ENCODE measurements around the gene LMBRD1. TPM values are rescaled to one million over a fixed set of nuclear protein-coding genes. Genes with fewer than 3 reads are reported as not detected.

The LMBRD1 gene
- total and polyA plus RNA-seq, 2 of the 13 experiments (the other 11 are each of a cell fraction or from before 2014, with no cell fraction given): 18.9 to 21.5 TPM

DNA sequence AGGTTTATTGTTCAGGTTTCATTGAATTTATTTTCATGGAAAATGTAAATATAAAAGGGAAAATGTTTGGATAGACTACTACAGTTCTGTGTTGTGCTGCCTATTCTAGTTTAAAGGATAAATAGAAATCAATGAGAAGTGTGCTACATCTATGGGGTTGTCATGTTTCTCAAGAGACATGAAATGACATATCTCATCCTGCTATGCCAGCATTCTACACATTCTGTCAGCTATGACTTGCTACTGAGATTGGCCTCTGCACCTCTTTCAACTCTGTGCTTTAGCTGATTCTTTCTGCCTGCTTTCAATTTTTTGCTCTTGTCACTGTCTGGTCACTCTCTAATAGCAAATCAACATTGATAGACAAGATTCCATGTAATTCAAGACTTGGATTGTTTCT is 35.7 kb upstream of the LMBRD1 start (continued):
- TF ChIP-seq MAFF (IDR thresholded peaks at IDR 0.05; ENCODE audit: low read depth, low read length) (no peak), GFI1 (CRISPR knock-in tag; IDR thresholded peaks at IDR 0.05; ENCODE audit: borderline replicate concordance) (no peak)

DNA sequence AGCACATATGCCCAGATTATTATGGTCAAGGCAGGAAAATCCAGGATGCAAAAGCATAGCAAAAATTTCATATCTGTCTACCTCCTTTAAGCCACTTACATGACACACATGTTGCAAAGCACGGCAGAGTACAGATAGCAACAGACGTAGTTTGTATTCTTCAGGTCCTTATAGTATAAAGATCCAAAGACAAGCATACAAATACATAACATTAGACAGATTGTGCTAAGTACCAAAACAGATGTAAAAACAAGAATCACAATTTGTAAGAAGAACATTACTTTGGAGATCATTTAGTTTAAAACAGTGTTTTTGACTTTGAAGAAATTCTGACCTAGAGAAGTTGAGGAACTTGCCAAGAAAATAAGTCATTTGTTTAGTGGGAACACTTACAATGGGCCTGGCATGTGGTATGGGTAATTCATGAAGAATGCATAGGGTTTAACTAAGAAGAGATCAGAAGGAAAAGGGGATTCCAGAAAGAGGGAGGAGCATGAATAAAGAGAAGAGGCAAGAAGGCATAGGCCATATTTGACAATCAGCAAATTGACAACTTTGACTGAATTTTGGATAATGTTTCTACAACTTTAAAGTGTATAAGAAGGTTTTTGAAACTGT is 30.6 kb upstream of the LMBRD1 start:
- H3K36me3 ChIP-seq (replicated peaks in 1 of 2; ENCODE audit: control insufficient read depth in 1 of 2, insufficient read depth in 2 of 2, low read length in 2 of 2): no peaks in the 10 kb centered on the region
- H3K9ac ChIP-seq (ENCODE audit: insufficient read depth, low read depth, low read length): no peak overlapping the region
- ChIA-PET POLR2A (no interaction called here), CTCF (ENCODE audit: low intra/inter-chr PET ratio, low total read pairs) (no interaction called here)
- whole genome bisulfite sequencing (ENCODE audit: low lambda C conversion rate): 90% methylated on average over 2 of the region's 2 CpGs
- DNase-seq (ENCODE audit: low spot score): no peak
- TF ChIP-seq, protein P1, sequence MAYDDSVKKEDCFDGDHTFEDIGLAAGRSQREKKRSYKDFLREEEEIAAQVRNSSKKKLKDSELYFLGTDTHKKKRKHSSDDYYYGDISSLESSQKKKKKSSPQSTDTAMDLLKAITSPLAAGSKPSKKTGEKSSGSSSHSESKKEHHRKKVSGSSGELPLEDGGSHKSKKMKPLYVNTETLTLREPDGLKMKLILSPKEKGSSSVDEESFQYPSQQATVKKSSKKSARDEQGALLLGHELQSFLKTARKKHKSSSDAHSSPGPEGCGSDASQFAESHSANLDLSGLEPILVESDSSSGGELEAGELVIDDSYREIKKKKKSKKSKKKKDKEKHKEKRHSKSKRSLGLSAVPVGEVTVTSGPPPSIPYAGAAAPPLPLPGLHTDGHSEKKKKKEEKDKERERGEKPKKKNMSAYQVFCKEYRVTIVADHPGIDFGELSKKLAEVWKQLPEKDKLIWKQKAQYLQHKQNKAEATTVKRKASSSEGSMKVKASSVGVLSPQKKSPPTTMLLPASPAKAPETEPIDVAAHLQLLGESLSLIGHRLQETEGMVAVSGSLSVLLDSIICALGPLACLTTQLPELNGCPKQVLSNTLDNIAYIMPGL (CRISPR knock-in tag; IDR thresholded peaks at IDR 0.05; ENCODE audit: borderline replicate concordance in 1 of 2, low read depth in 1 of 2): no peak
- TF ChIP-seq EEA1 (CRISPR knock-in tag; IDR thresholded peaks at IDR 0.05; ENCODE audit: borderline replicate concordance) (no peak), ZNF724P (CRISPR knock-in tag; IDR thresholded peaks at IDR 0.05; ENCODE audit: borderline replicate concordance) (no peak), ZNF83 (CRISPR knock-in tag; IDR thresholded peaks at IDR 0.05; ENCODE audit: borderline replicate concordance) (no peak), CEBPG (CRISPR knock-in tag; IDR thresholded peaks at IDR 0.05) (no peak), ATF1 (CRISPR knock-in tag; IDR thresholded peaks at IDR 0.05) (no peak), REXO4 (CRISPR knock-in tag; IDR thresholded peaks at IDR 0.05; ENCODE audit: borderline replicate concordance) (no peak), MAF1 (CRISPR knock-in tag; IDR thresholded peaks at IDR 0.05; ENCODE audit: borderline replicate concordance) (no peak), MED13 (CRISPR knock-in tag; IDR thresholded peaks at IDR 0.05) (no peak)
- TF ChIP-seq, protein P2, sequence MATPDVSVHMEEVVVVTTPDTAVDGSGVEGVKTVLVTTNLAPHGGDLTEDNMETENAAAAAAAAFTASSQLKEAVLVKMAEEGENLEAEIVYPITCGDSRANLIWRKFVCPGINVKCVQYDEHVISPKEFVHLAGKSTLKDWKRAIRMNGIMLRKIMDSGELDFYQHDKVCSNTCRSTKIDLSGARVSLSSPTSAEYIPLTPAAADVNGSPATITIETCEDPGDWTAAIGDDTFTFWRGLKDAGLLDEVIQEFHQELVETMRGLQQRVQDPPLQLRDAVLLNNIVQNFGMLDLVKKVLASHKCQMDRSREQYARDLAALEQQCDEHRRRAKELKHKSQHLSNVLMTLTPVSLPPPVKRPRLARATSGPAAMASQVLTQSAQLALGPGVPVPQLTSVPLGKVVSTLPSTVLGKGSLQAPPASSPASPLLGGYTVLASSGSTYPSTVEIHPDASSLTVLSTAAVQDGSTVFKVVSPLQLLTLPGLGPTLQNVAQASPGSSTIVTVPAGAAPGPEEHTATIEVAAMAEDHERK (CRISPR knock-in tag; IDR thresholded peaks at IDR 0.05; ENCODE audit: low read depth): no peak
- TF ChIP-seq, protein P3, sequence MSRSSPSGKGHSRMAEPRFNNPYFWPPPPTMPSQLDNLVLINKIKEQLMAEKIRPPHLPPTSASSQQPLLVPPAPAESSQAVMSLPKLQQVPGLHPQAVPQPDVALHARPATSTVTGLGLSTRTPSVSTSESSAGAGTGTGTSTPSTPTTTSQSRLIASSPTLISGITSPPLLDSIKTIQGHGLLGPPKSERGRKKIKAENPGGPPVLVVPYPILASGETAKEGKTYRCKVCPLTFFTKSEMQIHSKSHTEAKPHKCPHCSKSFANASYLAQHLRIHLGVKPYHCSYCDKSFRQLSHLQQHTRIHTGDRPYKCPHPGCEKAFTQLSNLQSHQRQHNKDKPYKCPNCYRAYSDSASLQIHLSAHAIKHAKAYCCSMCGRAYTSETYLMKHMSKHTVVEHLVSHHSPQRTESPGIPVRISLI (CRISPR knock-in tag; IDR thresholded peaks at IDR 0.05; ENCODE audit: borderline replicate concordance): no peak
- TF ChIP-seq, protein P4, sequence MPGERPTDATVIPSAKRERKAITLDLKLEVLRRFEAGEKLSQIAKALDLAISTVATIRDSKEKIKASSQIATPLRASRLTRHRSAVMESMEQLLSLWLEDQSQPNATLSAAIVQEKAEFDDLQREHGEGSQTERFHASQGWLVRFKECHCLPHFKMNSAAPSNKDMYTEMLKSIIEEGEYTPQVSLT (CRISPR knock-in tag; IDR thresholded peaks at IDR 0.05; ENCODE audit: borderline replicate concordance, low read depth): no peak
- no peak overlapping the region for H3K4me3 ChIP-seq (replicated peaks in 1 of 3; ENCODE audit: insufficient read depth in 1 of 3, low read depth in 2 of 3, low read length in 3 of 3)
- no peak for FAIRE-seq
- no peaks in the 10 kb centered on the region for H3K9me3 ChIP-seq (ENCODE audit: low read length)
- no peak overlapping the region for H3K27ac ChIP-seq (ENCODE audit: extremely low read length, insufficient read depth, low read length)
- no peaks in the 10 kb centered on the region for H4K20me1 ChIP-seq (ENCODE audit: insufficient read depth, low read length)
- H3K27me3 ChIP-seq (ENCODE audit: control insufficient read depth in 1 of 2, insufficient read depth in 2 of 2, low read length in 2 of 2): no peaks in the 10 kb centered on the region
- no peak overlapping the region for H2AFZ ChIP-seq (ENCODE audit: low read length)
- intact Hi-C loops (cut with micrococcal nuclease; ENCODE audit: unreplicated experiment) (no loop called here), in situ Hi-C loops (cut with HindIII; ENCODE audit: extremely low pct_ligation_motif_present, low pct_unique_long_range_greater_than_20kb) (no loop called here)
- peaks cover 9% of the 10 kb centered on the region for H3K4me1 ChIP-seq (ENCODE audit: insufficient read depth, low read length)
- no peak for ATAC-seq
- BruUV-seq (replicated peaks): no TSS peak
- H3K4me2 ChIP-seq (ENCODE audit: low read depth, low read length): no peak overlapping the region
- H3K79me2 ChIP-seq (ENCODE audit: insufficient read depth, low read length): no peaks in the 10 kb centered on the region

Measured in HepG2 (cell line).